ENCODE measurements around the gene OR6C76. TPM values are rescaled to one million over a fixed set of nuclear protein-coding genes. Genes with fewer than 3 reads are reported as not detected.
"Not testable (repeated sequence)": the region's sequence is repeated elsewhere in the genome, so short reads cannot be mapped to it uniquely, and the experiment has no call there.

The OR6C76 gene
- total RNA-seq, 2 donors from 2014 or later = not detected

- TF ChIP-seq, protein P1, sequence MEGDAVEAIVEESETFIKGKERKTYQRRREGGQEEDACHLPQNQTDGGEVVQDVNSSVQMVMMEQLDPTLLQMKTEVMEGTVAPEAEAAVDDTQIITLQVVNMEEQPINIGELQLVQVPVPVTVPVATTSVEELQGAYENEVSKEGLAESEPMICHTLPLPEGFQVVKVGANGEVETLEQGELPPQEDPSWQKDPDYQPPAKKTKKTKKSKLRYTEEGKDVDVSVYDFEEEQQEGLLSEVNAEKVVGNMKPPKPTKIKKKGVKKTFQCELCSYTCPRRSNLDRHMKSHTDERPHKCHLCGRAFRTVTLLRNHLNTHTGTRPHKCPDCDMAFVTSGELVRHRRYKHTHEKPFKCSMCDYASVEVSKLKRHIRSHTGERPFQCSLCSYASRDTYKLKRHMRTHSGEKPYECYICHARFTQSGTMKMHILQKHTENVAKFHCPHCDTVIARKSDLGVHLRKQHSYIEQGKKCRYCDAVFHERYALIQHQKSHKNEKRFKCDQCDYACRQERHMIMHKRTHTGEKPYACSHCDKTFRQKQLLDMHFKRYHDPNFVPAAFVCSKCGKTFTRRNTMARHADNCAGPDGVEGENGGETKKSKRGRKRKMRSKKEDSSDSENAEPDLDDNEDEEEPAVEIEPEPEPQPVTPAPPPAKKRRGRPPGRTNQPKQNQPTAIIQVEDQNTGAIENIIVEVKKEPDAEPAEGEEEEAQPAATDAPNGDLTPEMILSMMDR (IDR thresholded peaks at IDR 0.05) = no peak
- Histone ChIP-seq H3K9ac (ENCODE audit: low read depth in 2 of 2, low read length in 2 of 2) (no peak overlapping the region), H3K27ac (no peak overlapping the region), H3K9me3 (no peaks in the 10 kb centered on the region), H3K27me3 (no peaks in the 10 kb centered on the region), H3K36me3 (no peaks in the 10 kb centered on the region), H3K4me3 (no peak overlapping the region), H3K4me1 (no peaks in the 10 kb centered on the region)
- DNase-seq = no peak
- intact Hi-C loops (cut with DNase I) = no loop called here
These were observed 2.5 kb downstream of the OR6C76 start for GRCh38 chr12:55428331-55429243.

DNA sequence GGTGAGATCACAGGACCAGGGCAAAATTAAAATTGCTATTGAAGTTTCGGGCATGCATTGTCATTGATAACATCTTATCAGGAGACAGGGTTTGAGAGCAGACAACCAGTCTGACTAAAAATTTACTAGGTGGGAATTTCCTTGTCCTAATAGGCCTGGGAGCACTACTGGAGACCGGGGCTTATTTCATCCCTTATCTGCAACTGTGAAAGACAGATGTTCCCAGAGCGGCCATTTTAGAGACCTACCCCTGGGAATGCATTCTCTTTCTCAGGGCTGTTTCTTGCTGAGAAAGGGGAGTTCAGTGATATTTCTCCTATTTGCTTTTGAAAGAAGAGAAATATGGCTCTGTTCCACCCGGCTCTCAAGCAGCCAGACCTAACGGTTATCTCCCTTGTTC, 15.2 kb downstream of the OR6C76 start:
- H3K4me3 ChIP-seq; DNase-seq; H3K9ac ChIP-seq (ENCODE audit: low read depth in 2 of 2, low read length in 2 of 2); H3K9me3 ChIP-seq; H3K36me3 ChIP-seq; H3K27ac ChIP-seq; H3K27me3 ChIP-seq; H3K4me1 ChIP-seq; intact Hi-C loops (cut with DNase I): not testable (repeated sequence)

DNA sequence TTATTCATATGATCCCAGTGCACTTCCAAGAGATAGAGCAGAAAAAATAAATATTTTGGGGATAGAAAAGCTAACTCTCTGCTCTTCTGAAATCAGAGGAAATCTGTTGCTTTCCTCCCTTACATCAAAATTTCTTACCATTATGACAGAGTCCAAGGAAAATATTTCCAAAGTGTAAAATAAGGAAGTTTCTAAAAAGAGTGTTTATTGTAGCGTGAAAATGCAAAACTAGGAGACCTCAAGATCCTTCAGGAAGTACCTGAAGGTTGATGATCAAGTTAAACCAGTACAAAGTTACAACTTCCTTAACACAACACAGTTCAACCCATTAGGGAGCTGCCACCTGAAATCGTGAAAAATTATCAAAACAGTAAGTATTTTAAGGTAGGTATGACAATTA, 17.7 kb downstream of the OR6C76 start, which contains the start of gene OR6C2:
Gene OR6C2 (plus strand): TSS at position 301 of the 400 bp plus-strand sequence. CDS start 8,138 bp downstream, outside the sequence.
- TF ChIP-seq, protein P1 (IDR thresholded peaks at IDR 0.05) = no peak
- H3K27me3 ChIP-seq = no peaks in the 10 kb centered on the region
- intact Hi-C loops (cut with DNase I) = no loop called here
- no peaks in the 10 kb centered on the region for H3K36me3 ChIP-seq
- H3K27ac ChIP-seq = no peak within 1 kb of the TSS
- no peaks in the 10 kb centered on the region for H3K4me1 ChIP-seq
- H3K4me3 ChIP-seq = no peak within 1 kb of the TSS
- H3K9ac ChIP-seq (ENCODE audit: low read depth in 2 of 2, low read length in 2 of 2) = no peak within 1 kb of the TSS
- H3K9me3 ChIP-seq = no peaks in the 10 kb centered on the region
- DNase-seq = no peak

DNA sequence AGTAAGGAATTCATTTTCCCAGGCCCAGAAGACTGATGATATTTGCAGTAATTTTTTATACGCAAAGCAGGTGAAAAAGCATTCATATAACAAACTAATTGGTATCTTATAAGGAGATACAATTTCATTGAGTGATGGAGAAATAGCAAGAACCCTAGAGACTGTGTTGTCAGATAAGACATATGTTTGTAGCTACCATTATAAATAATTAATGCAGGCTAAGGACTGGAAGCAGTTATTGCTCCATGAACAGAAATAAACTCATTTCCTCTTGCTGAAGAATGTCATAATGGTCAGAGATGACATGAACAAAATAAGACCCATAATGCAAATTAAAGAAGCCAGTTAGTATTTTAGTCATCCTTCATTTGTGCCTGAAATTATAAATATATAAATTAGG, 19.3 kb downstream of the OR6C76 start:
- no peaks in the 10 kb centered on the region for H3K36me3 ChIP-seq
- DNase-seq = no peak
- H3K4me1 ChIP-seq = no peaks in the 10 kb centered on the region
- intact Hi-C loops (cut with DNase I) = no loop called here
- no peak overlapping the region for H3K4me3 ChIP-seq
- no peaks in the 10 kb centered on the region for H3K9me3 ChIP-seq
- H3K9ac ChIP-seq (ENCODE audit: low read depth in 2 of 2, low read length in 2 of 2) = no peak overlapping the region
- H3K27ac ChIP-seq = no peak overlapping the region
- H3K27me3 ChIP-seq = no peaks in the 10 kb centered on the region
- TF ChIP-seq, protein P1 (IDR thresholded peaks at IDR 0.05) = no peak

DNA sequence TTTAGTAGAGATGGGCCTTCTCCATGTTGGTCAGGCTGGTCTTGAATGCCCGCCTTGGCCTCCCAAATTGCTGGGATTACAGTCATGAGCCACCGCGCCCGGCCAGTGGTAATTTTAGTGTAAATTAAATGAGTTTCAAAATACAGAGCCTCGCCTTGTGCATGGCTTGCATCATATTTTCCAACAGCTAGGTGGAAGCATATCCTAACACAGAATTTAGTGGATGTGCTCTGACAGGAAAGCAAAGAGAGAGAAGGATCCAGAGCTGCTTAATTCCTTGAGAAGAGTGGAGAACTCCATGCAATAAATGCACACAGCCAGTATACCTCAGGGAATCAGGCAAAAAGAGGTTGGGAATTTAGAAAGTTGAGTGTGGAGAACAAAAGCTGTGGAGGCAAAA, 20.3 kb downstream of the OR6C76 start:
- no peak for DNase-seq
- Histone ChIP-seq H3K4me1 (no peaks in the 10 kb centered on the region), H3K9ac (ENCODE audit: low read depth in 2 of 2, low read length in 2 of 2) (no peak overlapping the region), H3K27me3 (no peaks in the 10 kb centered on the region), H3K36me3 (no peaks in the 10 kb centered on the region), H3K9me3 (no peaks in the 10 kb centered on the region), H3K27ac (no peak overlapping the region), H3K4me3 (no peak overlapping the region)
- TF ChIP-seq, protein P1 (IDR thresholded peaks at IDR 0.05) = no peak
- intact Hi-C loops (cut with DNase I) = no loop called here

GRCh38 chr12:55448825-55449224, 22.8 kb downstream of the OR6C76 start:
- DNase-seq = no peak

GRCh38 chr12:55464926-55465325, 38.9 kb downstream of the OR6C76 start:
- DNase-seq; intact Hi-C loops (cut with DNase I); H3K9ac ChIP-seq (ENCODE audit: low read depth in 2 of 2, low read length in 2 of 2); H3K27ac ChIP-seq; H3K4me3 ChIP-seq; H3K36me3 ChIP-seq; H3K27me3 ChIP-seq; H3K4me1 ChIP-seq; H3K9me3 ChIP-seq: not testable (repeated sequence)

More at GRCh38 chr12:55448825-55449224, 22.8 kb downstream of the OR6C76 start:
- intact Hi-C loops (cut with DNase I) = no loop called here
- Histone ChIP-seq H3K36me3 (no peaks in the 10 kb centered on the region), H3K27me3 (no peaks in the 10 kb centered on the region), H3K27ac (no peak overlapping the region), H3K4me1 (no peaks in the 10 kb centered on the region), H3K4me3 (no peak overlapping the region), H3K9ac (ENCODE audit: low read depth in 2 of 2, low read length in 2 of 2) (no peak overlapping the region), H3K9me3 (no peaks in the 10 kb centered on the region)
- TF ChIP-seq, protein P1 (IDR thresholded peaks at IDR 0.05) = no peak
